GM18870 (cell line): ENCODE data around the gene C5orf15.
"Not testable (repeated sequence)": the region's sequence is repeated elsewhere in the genome, so short reads cannot be mapped to it uniquely, and the experiment has no call there.

Source experiments
- ATAC-seq: cut with Tn5 transposase; IDR thresholded peaks from one replicate; pipeline ENCODE4 v1.9.1; 2021; ENCODE audit warnings: moderate library complexity; ENCODE audit not compliant: unreplicated experiment

C5orf15 gene

GRCh38 chr5:133938929-133939328 lies 29.5 kb downstream of the C5orf15 start:
- ATAC-seq, result peak; percentile 69

- ATAC-seq, result no peak
Observed at GRCh38 chr5:133938039-133938821, 30.2 kb downstream of the C5orf15 start.

GRCh38 chr5:133937628-133938027 lies 30.8 kb downstream of the C5orf15 start:
- ATAC-seq, result not testable (repeated sequence)

- no peak for ATAC-seq
Observed at GRCh38 chr5:133936651-133937015, 31.8 kb downstream of the C5orf15 start.

- ATAC-seq, result not testable (repeated sequence)
Observed at GRCh38 chr5:133935991-133936650, 32.3 kb downstream of the C5orf15 start.

- no peak for ATAC-seq
Observed at GRCh38 chr5:133935667-133935940, 32.8 kb downstream of the C5orf15 start.

GRCh38 chr5:133934822-133935666 lies 33.4 kb downstream of the C5orf15 start:
- no peak for ATAC-seq

- no peak for ATAC-seq
Observed at GRCh38 chr5:133934311-133934710, 34.1 kb downstream of the C5orf15 start.

- no peak for ATAC-seq
Observed at GRCh38 chr5:133933670-133934295, 34.6 kb downstream of the C5orf15 start.

- no peak for ATAC-seq
Observed at GRCh38 chr5:133933169-133933509, 35.3 kb downstream of the C5orf15 start.

- ATAC-seq, result no peak
Observed at GRCh38 chr5:133932441-133933168, 35.8 kb downstream of the C5orf15 start.

- no peak for ATAC-seq
Observed at GRCh38 chr5:133931546-133931945, 36.9 kb downstream of the C5orf15 start.

GRCh38 chr5:133930813-133931090 lies 37.7 kb downstream of the C5orf15 start:
- no peak for ATAC-seq

- ATAC-seq, result peak; percentile 46
Observed at GRCh38 chr5:133930061-133930812, 38.2 kb downstream of the C5orf15 start.

GRCh38 chr5:133928587-133929393 lies 39.6 kb downstream of the C5orf15 start:
- ATAC-seq, result no peak

GRCh38 chr5:133927300-133928180 lies 40.9 kb downstream of the C5orf15 start:
- no peak for ATAC-seq

GRCh38 chr5:133926489-133927299 lies 41.7 kb downstream of the C5orf15 start:
- no peak for ATAC-seq
